Activated CD4-positive, alpha-beta T cell treated with anti-CD3 and anti-CD28 coated beads for 24 hours (primary cell): Measurements from ENCODE around the gene CHD1.

Source experiments
- DNase-seq, 2 donors: peaks; one replicate each; pipeline ENCODE4 v3.0.0-alpha.2; 2020; ENCODE audit warnings: low read depth in 2 of 2

CHD1 gene

GRCh38 chr5:98935206-98935605 lies 6.4 kb upstream of the CHD1 start:
- DNase-seq: no peak

DNA sequence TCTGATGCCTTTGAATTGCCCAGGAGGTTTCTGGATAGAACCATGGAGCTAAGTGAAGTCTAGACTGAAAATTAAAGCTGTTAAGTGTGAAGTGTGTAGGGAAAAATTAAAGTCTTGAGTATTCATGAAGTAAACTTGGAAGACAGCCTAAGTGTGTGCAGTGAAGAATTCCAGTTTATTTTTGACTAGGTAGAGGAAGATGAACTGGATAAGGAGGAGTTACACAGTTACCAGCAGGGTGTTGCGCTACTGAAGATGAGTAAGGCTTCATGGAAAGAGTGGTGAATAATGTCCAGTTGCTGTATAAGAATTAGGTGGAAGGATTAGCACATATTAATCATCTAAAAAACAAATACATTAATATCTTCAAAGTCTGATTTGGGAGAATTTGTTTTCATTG lies 5.7 kb upstream of the CHD1 start:
- DNase-seq: no peak

DNA sequence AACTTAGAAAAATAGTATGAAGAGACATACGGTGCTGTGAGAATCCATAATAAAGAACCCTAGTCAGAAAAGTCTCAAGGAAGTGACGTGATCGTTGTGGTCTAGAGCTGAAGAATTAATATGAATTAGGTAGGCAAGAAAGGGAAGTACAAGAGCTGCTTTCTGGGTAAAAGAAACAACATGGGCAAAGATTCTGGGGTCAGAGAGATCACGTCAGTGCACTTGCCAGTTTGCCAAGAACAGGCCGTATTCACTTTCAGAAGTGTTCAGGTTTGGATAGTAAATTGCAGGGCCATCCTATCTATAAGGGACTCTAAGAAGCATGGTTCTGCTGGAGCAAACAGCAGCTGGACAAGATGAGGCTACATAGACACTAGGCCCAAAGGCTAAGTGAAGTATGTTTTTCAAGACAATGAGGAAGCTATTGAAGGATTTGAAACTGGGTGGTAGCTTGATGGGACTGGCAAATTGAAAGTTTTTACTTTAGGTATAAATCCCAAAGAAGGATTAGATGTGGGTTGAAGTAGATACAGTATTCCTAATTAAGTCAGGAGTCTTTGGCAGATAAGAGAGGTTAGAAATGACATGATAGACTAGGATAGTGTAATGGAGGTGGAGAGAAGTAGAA lies 4.8 kb upstream of the CHD1 start:
- no peak for DNase-seq

GRCh38 chr5:98930972-98931762 lies 2.4 kb upstream of the CHD1 start:
- DNase-seq: no peak

DNA sequence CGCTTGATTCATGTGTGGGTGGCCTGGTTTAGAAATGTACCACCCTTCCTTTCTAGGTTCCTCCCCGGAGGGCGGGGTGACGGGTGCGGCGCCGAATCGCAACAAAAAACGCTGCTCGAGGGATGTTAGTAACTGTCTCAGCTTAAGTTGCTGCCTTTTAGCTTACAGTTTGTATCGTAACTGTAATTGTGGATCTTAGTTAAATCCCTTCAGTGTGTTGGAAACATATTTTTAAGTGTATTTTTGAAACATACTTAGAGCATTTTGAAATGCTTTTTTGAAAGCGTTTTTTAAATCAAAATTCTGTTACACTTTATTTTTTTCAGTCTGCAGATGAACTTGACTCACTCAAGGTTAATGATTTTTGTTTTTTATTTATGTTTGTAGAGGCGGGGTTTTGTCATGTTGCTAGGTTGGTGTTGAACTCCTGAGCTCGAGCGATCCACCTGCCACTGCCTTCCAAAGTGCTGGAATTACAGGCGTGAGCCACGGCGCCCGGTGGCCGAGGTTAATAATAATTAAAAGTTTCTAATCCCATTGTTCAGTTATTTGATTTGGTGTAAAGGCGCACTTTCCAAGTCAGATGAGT lies 997 bp upstream of the CHD1 start:
- peak in 1 of 2 donors; percentile 89 for DNase-seq

GRCh38 chr5:98927989-98928872 lies 576 bp downstream of the CHD1 start:
- DNase-seq: peak; percentile 16 to 41

DNA sequence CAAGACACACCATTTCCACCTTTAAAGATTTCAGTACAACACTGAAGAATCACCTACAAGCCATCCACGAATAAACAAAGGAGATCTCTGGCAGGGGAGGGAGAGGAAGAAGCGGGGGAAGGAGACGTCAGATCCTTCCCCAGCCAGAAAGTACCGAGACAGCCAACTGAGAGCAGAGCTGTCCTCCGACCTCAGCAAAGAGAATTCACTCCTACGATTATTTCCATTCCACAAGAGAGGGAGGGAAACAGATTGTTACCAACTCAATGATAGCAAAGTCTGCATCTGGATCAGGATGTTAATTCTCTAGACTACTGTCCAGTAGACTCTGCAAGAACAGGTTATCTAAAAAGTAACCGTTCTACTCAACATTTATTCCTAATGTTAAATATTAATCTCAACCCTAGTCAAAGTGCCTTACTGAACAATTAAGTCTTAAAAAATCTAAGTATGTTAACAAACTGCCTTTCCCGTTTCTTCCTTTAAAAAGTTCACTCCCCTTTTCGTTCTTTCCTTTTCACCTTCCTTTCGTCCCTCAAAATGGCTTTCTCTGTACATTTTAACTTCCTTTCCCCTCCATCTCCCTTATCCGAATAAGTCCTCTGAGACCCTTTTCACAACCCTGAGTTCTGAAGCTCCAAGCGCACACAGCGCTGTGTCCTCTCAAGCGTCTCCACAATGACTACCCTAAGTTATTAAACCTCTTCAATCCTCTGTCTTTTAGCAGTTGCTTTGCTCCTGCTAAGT lies 1.4 kb downstream of the CHD1 start:
- peak; percentile 24 to 38 for DNase-seq

DNA sequence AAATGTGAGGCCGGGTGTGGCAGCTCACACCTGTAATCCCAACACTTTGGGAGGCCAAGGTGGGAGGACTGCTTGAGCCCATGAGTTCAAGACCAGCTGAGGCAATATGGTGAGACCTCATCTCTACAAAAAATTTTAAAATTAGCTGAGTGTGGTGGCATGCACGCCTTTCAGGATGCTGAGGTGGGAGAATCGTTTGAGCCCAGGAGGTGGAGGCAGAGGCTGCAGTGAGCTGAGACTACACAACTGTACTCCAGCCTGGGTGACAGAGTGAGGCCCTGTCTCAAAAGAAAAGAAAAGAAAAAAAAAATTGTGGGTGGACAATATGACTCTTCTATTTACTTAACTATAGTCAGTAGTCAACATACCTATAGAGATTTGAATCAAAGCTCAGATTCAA lies 4.8 kb downstream of the CHD1 start:
- no peak for DNase-seq

DNA sequence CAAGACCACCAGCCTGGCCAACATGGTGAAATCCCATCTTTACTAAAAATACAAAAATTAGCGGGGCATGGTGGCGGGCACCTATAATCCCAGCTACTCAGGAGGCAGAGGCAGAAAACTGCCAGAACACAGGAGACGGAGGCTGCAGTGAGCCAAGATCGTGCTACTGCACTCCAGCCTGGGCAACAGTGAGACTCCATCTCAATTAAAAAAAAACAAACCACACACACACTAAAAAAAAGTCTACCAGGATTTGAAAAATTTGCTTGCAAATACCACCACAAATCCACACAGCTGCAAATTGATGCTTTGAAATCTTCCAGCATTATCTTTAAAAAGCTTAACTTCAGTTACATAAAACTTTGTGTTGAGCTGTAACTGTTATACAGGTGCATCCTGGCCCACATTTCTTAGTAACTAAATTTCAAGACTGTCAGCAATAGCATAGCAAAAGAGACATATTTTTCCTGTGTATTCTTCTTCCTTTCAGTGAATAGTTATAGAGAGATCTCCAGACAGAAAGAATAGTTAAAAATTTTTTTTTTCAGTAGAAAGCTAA lies 6.8 kb downstream of the CHD1 start:
- DNase-seq: no peak

GRCh38 chr5:98917433-98917832 lies 11.4 kb downstream of the CHD1 start:
- no peak for DNase-seq

DNA sequence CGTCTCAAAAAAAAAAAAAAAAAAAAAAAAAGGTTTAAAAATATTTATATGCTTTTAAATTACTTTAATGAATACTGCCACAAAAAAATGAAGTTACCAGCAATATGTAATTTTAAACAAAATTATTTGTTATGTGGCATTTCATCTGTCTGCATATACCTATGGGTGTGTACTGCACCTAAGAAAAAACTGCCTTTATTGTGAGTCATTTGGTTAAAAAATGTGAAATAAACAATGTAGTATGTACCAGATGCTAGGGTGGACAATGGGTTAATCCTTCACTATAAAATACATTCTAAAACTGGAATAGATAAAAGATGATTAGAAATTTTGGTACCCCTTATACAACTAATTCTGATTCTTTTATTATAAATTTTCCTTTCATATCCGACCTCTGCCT lies 12.3 kb downstream of the CHD1 start:
- no peak for DNase-seq

DNA sequence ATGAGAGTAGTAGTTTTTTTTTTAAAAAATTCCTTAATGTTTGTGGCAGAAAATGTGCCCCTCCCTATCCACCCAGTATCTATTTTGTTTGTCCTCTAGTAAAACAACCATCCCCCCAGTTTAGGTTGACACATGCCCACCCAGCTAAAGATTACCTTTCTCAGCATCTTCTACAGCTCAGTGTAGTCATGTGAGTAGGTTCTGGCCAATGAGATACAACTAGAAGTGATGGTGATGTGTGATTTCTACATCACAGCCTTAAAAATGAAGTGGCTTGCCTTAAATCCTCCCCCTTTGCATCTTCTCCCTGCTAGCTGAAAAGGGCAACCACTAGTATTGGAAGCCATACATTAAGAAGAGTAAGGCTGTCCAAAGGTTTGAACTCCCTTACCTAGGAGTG lies 14.9 kb downstream of the CHD1 start:
- no peak for DNase-seq

DNA sequence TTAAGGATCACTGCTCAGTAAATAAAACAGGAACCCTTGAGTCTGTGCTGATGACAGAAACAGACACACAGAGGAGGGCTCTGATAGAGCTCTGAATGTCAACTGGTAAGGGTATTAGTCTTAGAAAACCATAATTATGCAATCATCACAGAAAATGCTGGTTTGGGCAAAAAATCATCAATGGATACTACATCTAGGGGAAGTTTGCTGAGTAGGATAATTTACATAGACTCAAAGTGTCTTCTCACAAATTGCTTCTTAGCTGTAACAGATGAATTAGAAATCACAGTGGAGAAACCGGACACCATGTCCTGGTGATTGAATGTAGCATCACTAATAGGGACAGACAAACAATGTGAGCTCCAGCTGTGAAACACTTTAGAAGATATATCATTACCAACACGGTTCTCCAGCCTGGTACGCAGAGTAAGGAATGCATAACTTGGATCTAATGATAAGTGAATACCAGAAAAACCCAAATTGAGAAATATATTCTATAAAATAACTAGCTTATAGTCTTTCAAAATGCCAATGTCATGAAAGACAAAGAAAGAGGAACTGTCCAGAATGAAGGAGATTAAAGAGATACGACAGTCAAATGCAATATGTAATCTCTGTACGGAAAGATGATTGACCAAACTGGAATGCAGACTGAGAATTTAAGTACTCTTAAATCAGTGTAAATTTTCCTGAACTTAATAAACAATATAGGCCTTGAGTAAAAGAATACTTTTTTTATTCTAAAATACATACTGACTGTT lies 17.3 kb downstream of the CHD1 start:
- DNase-seq: no peak

DNA sequence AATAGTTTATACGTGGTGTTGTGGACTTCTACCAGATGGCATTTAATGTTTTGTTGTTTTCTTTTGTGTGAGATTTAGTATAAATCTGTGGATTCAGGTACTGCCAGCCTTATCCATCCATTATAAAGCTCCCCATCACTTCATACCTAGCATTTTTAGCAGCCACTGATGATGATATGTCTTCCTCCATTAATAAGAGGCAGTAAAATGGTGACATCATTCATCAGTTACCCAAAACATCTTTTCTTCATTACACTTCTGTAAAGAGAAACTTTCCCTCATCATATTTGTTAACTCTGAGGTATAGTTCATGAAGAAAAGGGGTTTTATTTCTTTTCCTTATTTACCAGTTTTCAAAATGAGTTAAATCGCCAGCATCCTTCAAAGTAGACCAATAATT lies 19.4 kb downstream of the CHD1 start:
- no peak for DNase-seq

GRCh38 chr5:98907951-98908350 lies 20.9 kb downstream of the CHD1 start:
- no peak for DNase-seq

GRCh38 chr5:98906756-98907355 lies 22.0 kb downstream of the CHD1 start:
- DNase-seq: no peak

GRCh38 chr5:98905857-98906688 lies 22.7 kb downstream of the CHD1 start:
- DNase-seq: no peak

DNA sequence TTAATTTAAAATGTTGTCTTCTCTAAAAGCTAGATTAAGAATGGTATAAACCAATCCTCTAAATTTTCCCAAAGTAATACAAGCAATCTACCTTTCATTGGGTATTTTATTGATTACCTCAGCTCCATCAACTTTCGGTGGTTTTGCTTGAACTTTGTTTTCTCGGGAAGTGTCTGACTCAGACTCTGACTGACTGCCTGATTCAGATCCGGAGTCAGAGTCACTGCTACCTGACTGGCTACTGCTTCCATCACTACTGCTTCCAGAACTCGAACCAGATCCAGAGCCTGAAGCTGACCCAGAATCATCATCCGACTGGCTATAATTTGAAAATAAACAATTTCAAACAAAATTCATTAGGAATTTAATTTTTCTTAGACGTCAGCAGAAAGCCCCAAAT lies 24.0 kb downstream of the CHD1 start:
- DNase-seq: no peak

GRCh38 chr5:98902733-98903132 lies 26.1 kb downstream of the CHD1 start:
- no peak for DNase-seq
